Adipocyte (in vitro differentiated cells): Measurements from ENCODE around the gene RPL38.

ENCODE experiments used
- DNase-seq: peaks from one replicate; pipeline ENCODE4 v3.0.0-alpha.2; 2015; ENCODE audit warnings: low read depth
- H3K27me3 ChIP-seq: replicated peaks from 2 replicates; pipeline ENCODE4 v1.7.0; 2013; ENCODE audit warnings: mild to moderate bottlenecking, low read length, moderate library complexity; ENCODE audit not compliant: control insufficient read depth, insufficient read depth
- H3K36me3 ChIP-seq: 2 replicates; pipeline ENCODE4 v1.7.0; 2013; ENCODE audit warnings: low read length, mild to moderate bottlenecking, moderate library complexity; ENCODE audit not compliant: control insufficient read depth, insufficient read depth, severe bottlenecking
- H3K4me1 ChIP-seq: 2 replicates; pipeline ENCODE4 v1.7.0; 2013; ENCODE audit warnings: mild to moderate bottlenecking, low read length, moderate library complexity; ENCODE audit not compliant: control insufficient read depth, insufficient read depth
- H3K4me3 ChIP-seq: 2 replicates; pipeline ENCODE4 v1.7.0; 2013; ENCODE audit warnings: mild to moderate bottlenecking, low read length, moderate library complexity
- H3K9ac ChIP-seq: 2 replicates; pipeline ENCODE4 v1.7.0; 2013; ENCODE audit warnings: mild to moderate bottlenecking, low read length, moderate library complexity
- H3K9me3 ChIP-seq: 2 replicates; pipeline ENCODE4 v1.7.0; 2013; ENCODE audit warnings: mild to moderate bottlenecking, low read length, moderate library complexity; ENCODE audit not compliant: control insufficient read depth

RPL38 gene

GRCh38 chr17:74220219-74220618 lies 16.7 kb downstream of the RPL38 start:
- no peaks in the 10 kb centered on the region for H3K9me3 ChIP-seq
- H3K9ac ChIP-seq: no peak overlapping the region
- no peaks in the 10 kb centered on the region for H3K27me3 ChIP-seq
- no peak for DNase-seq
- H3K4me3 ChIP-seq: no peak overlapping the region
- H3K4me1 ChIP-seq: peaks cover 4% of the 10 kb centered on the region
- no peaks in the 10 kb centered on the region for H3K36me3 ChIP-seq

DNA sequence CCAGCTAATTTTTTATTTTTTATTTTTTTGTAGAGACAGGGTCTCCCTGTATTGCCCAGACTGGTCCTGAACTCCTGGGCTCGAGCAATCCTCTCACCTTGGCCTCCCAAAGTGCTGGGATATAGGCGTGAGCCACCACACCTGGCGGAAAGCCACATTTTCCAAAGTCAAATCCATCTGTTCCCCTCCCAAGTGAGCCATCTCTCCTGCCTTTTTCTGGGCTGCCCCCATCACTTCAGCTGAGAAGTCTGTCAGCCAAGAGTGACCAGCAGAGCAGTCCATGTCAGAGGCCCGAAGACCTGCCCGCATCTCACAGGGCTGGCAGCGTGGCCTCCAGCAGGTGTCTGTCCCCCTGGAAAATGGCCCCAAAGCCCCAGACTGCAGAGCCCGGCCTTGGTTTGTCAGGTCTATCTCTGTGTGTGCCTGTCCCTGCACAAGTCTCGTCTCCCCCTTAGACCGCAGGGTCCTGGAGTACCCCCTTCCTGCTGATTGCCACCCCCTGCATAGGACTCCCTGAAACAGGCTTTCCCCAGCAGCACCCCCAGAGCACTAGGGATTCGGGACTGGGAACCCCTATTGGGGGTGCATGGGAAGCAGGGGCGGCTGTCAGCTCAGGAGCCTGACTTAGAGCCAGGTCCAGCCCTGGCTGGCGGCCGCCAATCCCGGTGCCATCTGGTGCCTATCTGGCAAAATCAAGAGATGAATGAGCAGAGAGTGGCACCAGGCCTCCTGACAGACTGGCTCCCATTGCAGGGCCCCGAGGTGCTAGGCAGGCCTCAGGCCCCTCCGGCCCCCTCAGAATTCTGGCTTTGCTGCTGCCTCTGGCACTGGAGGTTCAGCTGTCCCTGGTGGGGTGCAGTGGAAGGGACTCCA lies 17.7 kb downstream of the RPL38 start:
- peaks cover 4% of the 10 kb centered on the region for H3K4me1 ChIP-seq
- H3K27me3 ChIP-seq: peaks cover 4% of the 10 kb centered on the region
- H3K9me3 ChIP-seq: no peaks in the 10 kb centered on the region
- no peak overlapping the region for H3K9ac ChIP-seq
- no peak overlapping the region for H3K4me3 ChIP-seq
- no peaks in the 10 kb centered on the region for H3K36me3 ChIP-seq
- no peak for DNase-seq

DNA sequence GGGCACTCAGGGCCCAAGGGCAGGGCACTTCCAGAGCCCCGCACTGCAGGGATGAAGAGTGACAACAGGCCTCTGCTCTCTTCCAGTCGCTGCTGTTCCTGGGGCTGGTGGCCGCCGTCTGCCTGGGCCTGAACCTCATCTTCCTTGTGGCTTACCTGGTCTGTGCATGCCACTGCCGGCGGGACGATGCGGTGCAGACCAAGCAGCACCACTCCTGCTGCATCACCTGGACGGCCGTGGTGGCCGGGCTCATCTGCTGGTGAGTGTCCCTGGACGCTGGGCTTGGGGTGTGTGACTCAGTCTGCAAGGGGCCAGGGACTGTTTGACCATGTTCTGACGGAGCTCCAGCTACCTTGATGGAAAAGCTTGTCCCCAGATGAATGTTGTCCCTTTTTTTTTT lies 18.9 kb downstream of the RPL38 start:
- no peak overlapping the region for H3K4me3 ChIP-seq
- H3K9ac ChIP-seq: no peak overlapping the region
- no peaks in the 10 kb centered on the region for H3K36me3 ChIP-seq
- no peak for DNase-seq
- H3K4me1 ChIP-seq: peaks cover 4% of the 10 kb centered on the region
- H3K9me3 ChIP-seq: no peaks in the 10 kb centered on the region
- peaks cover 8% of the 10 kb centered on the region for H3K27me3 ChIP-seq

DNA sequence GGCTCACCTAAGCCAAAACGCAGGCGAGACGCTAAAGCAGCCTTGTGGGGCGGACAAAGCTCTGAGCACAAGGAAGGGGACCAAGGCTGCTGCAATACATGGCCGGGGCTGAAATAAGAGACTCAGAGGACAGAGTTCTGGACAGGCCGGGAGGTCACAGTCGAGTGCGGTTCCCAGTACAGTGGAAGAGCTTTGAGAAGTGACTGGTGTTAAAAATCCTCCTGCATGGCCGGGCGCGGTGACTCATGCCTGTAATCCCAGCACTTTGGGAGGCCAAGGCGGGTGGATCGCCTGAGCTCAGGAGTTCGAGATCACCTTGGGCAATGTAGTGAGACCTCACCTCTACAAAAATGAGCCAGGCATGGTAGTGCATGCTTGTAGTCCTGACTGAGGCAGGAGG lies 20.4 kb downstream of the RPL38 start:
- peaks cover 8% of the 10 kb centered on the region for H3K27me3 ChIP-seq
- H3K36me3 ChIP-seq: no peaks in the 10 kb centered on the region
- H3K9ac ChIP-seq: no peak overlapping the region
- no peak overlapping the region for H3K4me3 ChIP-seq
- DNase-seq: no peak
- peaks cover 4% of the 10 kb centered on the region for H3K4me1 ChIP-seq
- no peaks in the 10 kb centered on the region for H3K9me3 ChIP-seq

- no peak overlapping the region for H3K4me3 ChIP-seq
- no peaks in the 10 kb centered on the region for H3K4me1 ChIP-seq
- H3K9ac ChIP-seq: no peak overlapping the region
- H3K9me3 ChIP-seq: no peaks in the 10 kb centered on the region
- no peak for DNase-seq
- peaks cover 8% of the 10 kb centered on the region for H3K27me3 ChIP-seq
- no peaks in the 10 kb centered on the region for H3K36me3 ChIP-seq
These were observed 21.7 kb downstream of the RPL38 start for GRCh38 chr17:74224959-74225725.

DNA sequence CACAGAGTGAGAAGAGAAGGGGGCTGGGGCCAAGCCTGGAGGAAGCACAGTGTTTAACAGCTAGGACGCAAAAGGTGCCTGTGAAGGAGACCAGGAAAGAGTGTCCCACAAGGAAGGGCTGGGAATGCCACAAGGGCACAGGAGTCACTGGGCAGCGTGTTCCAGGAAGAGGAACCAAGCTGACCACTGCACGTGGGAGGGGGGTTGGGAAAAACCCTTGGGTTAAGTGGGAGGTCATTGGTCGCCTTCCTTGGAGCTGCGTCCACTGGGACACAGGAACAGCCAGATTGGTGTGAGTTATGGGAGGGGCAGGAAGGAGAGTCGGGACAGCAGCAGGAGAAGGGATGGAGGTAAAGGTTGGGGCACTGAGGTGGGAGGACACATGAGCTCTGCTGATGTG lies 22.8 kb downstream of the RPL38 start:
- H3K9me3 ChIP-seq: no peaks in the 10 kb centered on the region
- peaks cover 8% of the 10 kb centered on the region for H3K27me3 ChIP-seq

GRCh38 chr17:74227271-74228080 lies 24.0 kb downstream of the RPL38 start:
- Histone ChIP-seq H3K9ac (no peak overlapping the region), H3K36me3 (no peaks in the 10 kb centered on the region), H3K9me3 (no peaks in the 10 kb centered on the region), H3K4me1 (no peaks in the 10 kb centered on the region), H3K4me3 (no peak overlapping the region), H3K27me3 (peaks cover 8% of the 10 kb centered on the region)
- DNase-seq: no peak

More for the DNA sequence above, 22.8 kb downstream of the RPL38 start:
- no peak overlapping the region for H3K9ac ChIP-seq
- no peak for DNase-seq
- no peaks in the 10 kb centered on the region for H3K4me1 ChIP-seq
- H3K36me3 ChIP-seq: no peaks in the 10 kb centered on the region
- H3K4me3 ChIP-seq: no peak overlapping the region

DNA sequence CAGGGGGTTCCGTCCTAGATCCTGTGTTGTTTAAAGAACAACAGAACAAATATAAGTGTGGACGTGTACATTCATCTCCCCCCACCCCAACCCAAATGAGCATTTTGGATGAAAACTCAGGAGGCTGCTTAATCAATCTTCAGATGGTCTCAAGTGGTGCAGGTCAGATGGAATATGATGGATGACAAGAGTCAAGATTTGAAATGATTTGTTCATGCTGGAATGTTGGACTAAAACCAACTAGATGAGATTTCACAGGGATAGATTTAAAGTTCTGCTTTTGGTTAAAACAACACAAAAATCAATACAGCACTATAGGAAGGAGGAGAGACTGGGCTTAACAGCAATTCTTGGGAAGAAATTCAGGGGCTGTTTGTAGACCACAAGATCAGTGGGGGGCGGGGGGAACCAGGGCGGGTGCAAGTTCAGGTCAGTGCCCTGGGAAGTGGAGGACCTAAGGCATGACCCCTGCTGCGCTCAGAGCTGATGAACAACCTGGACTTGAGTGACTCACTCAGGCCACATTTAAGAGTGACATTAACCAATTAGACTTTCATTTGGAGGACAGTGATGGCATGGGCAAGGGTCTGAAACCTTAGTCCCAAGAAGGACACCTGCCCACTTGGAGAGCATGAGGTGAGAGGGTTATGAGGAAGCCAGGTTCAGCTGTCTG lies 25.0 kb downstream of the RPL38 start:
- no peaks in the 10 kb centered on the region for H3K36me3 ChIP-seq
- no peaks in the 10 kb centered on the region for H3K4me1 ChIP-seq
- H3K27me3 ChIP-seq: peaks cover 11% of the 10 kb centered on the region
- H3K9me3 ChIP-seq: no peaks in the 10 kb centered on the region
- H3K4me3 ChIP-seq: no peak overlapping the region
- DNase-seq: no peak
- no peak overlapping the region for H3K9ac ChIP-seq

- Histone ChIP-seq H3K36me3 (no peaks in the 10 kb centered on the region), H3K4me1 (peaks cover 4% of the 10 kb centered on the region), H3K27me3 (peaks cover 11% of the 10 kb centered on the region), H3K9me3 (no peaks in the 10 kb centered on the region), H3K4me3 (no peak overlapping the region), H3K9ac (no peak overlapping the region)
- no peak for DNase-seq
These were observed 27.4 kb downstream of the RPL38 start for GRCh38 chr17:74230896-74231295.

DNA sequence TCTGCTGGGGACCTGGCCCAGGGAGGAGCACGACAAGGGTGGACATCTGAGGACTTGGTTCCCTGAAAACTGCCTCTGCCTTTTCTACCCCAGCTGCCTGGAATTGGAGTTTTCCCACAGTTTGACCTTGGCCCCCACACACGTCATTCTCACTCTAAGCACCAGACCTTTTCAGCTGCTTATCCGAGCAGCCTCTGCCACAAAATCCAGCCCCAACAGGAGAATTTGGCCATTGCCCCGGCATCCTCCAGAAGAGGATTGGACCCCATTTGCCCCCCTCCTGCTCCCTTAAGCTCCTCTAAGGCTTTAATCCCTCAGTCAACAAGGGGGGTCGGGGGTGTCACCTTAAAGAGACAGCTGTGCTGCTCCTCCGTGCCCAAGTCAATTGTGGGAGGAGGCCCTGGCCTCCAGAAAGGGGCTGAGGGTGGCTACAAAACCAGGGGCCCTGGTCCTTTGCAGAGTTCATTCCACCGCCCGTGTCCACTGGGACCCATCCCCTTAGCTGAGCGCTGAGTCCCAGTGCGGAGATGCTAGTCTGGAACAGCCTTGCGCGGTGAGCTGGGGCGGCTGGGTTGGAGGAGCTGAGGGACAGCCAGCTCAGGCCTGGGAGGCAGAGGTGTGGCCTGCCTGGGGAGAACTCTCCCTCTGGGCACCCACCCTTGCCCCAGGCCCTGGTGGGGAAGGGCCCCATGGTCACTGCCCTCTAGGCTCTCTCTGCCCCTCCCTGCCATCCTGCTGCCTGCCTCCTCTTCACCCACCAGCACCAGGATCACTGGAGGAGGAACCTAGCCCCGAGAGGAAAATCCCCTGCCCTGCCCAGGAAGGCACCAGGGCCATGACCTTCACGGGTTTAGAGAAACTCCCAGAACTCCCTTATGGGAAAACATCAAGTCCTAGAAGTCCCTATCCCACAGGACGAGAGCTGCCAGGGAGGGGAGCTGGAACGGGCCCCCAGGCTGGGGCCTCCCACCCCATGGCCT lies 28.7 kb downstream of the RPL38 start:
- Histone ChIP-seq H3K9me3 (no peaks in the 10 kb centered on the region), H3K4me3 (no peak overlapping the region), H3K9ac (no peak overlapping the region), H3K36me3 (no peaks in the 10 kb centered on the region), H3K4me1 (peaks cover 4% of the 10 kb centered on the region), H3K27me3 (peaks cover 4% of the 10 kb centered on the region)
- no peak for DNase-seq
